DMS79 treated with DMSO at 0.1 percent for 48 hours (cell line): ENCODE results near the gene AP4B1.
A peak's percentile ranks its signal among the peaks of the same experiment; 100 is the strongest.
"Not testable (repeated sequence)": the region's sequence is repeated elsewhere in the genome, so short reads cannot be mapped to it uniquely, and the experiment has no call there.

ENCODE experiments used
- DNase-seq: peaks from one replicate; lab custom pipeline; 2025; lab: John Stamatoyannopoulos, UW

Gene AP4B1

GRCh38 chr1:113904674-113905434, at the start of gene AP4B1, which contains the start of gene DCLRE1B:
TSS of gene AP4B1 (minus strand) at chr1:113904799. CDS start at chr1:113904717, 82 bp downstream.
TSS of gene DCLRE1B (plus strand) at chr1:113905326. CDS start at chr1:113905587, 261 bp downstream.
- DNase-seq: peak; percentile 99

- DNase-seq: no peak
Measured at GRCh38 chr1:113951719-113952118, 47.1 kb upstream of the AP4B1 start.

GRCh38 chr1:113950908-113951307, 46.3 kb upstream of the AP4B1 start:
- DNase-seq: no peak

GRCh38 chr1:113949007-113949406, 44.4 kb upstream of the AP4B1 start:
- no peak for DNase-seq

- not testable (repeated sequence) for DNase-seq
Measured at GRCh38 chr1:113948151-113948550, 43.6 kb upstream of the AP4B1 start.

GRCh38 chr1:113947388-113948107, 42.9 kb upstream of the AP4B1 start:
- no peak for DNase-seq

- DNase-seq: no peak
Measured at GRCh38 chr1:113946678-113947387, 42.2 kb upstream of the AP4B1 start.

GRCh38 chr1:113946112-113946511, 41.5 kb upstream of the AP4B1 start:
- no peak for DNase-seq

- no peak for DNase-seq
Measured at GRCh38 chr1:113945329-113945728, 40.7 kb upstream of the AP4B1 start.

- DNase-seq: no peak
Measured at GRCh38 chr1:113943028-113943811, 38.6 kb upstream of the AP4B1 start.

- DNase-seq: no peak
Measured at GRCh38 chr1:113942527-113942926, 37.9 kb upstream of the AP4B1 start.

GRCh38 chr1:113941245-113941559, 36.6 kb upstream of the AP4B1 start:
- no peak for DNase-seq

GRCh38 chr1:113940365-113941244, 36.0 kb upstream of the AP4B1 start:
- no peak for DNase-seq

GRCh38 chr1:113938192-113938591, 33.6 kb upstream of the AP4B1 start:
- DNase-seq: no peak

- DNase-seq: no peak
Measured at GRCh38 chr1:113937146-113937545, 32.5 kb upstream of the AP4B1 start.

- DNase-seq: no peak
Measured at GRCh38 chr1:113935970-113936369, 31.4 kb upstream of the AP4B1 start.

GRCh38 chr1:113935176-113935575, 30.6 kb upstream of the AP4B1 start:
- no peak for DNase-seq

- DNase-seq: no peak
Measured at GRCh38 chr1:113934511-113935055, 30.0 kb upstream of the AP4B1 start.

GRCh38 chr1:113934006-113934405, 29.4 kb upstream of the AP4B1 start:
- no peak for DNase-seq

GRCh38 chr1:113931451-113931851, 26.9 kb upstream of the AP4B1 start:
- no peak for DNase-seq
